GM19324 (cell line): ENCODE results near the gene DTX4.
A peak's percentile ranks its signal among the peaks of the same experiment; 100 is the strongest.

Source experiments
- ATAC-seq: cut with Tn5 transposase; IDR thresholded peaks from one replicate; pipeline ENCODE4 v1.9.1; 2021; ENCODE audit warnings: mild to moderate bottlenecking, moderate library complexity; ENCODE audit not compliant: unreplicated experiment, low FRiP score

The DTX4 gene

DNA sequence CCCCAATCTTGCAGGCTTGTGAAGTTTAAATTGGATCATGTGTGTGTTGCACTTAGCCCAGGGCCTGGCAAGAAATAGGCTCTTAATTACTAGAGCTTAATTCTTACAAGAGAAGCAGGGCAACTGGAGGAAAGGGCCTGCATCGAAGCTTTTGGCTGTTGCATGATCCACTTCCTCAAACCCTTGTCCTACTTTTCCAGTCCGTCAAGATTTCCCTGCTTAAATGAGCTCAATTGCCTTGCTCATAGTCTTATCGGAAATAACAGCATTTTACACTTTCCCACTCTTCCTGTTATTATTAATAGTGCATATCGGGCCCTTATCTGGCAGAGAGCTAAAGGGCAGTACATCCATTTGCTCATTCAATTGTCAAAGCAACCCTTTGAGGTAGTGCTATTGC lies 18.1 kb downstream of the DTX4 start:
- ATAC-seq, result no peak

- no peak for ATAC-seq
These were observed 19.2 kb downstream of the DTX4 start for GRCh38 chr11:59191095-59191494.

DNA sequence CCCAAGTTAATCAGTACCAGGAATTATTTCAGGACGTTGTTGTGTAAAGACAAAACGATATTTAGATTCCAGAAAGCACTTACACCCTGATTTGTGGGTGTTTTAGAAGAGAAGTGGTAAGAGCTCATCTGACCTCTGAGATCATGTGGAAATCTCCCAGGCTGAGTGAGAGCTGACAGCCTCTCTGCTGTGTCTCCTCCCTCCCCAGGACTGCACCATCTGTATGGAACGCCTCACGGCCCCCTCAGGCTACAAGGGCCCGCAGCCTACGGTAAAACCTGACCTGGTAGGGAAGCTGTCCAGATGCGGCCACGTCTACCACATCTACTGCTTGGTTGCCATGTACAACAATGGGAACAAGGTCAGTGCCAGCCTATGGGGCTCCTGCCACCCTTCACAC lies 20.0 kb downstream of the DTX4 start:
- ATAC-seq, result no peak

- no peak for ATAC-seq
These were observed 20.6 kb downstream of the DTX4 start for GRCh38 chr11:59192446-59193020.

- ATAC-seq, result no peak
These were observed 21.7 kb downstream of the DTX4 start for GRCh38 chr11:59193587-59194130.

- ATAC-seq, result no peak
These were observed 23.7 kb downstream of the DTX4 start for GRCh38 chr11:59195586-59195985.

GRCh38 chr11:59196777-59197176 lies 24.8 kb downstream of the DTX4 start:
- no peak for ATAC-seq

DNA sequence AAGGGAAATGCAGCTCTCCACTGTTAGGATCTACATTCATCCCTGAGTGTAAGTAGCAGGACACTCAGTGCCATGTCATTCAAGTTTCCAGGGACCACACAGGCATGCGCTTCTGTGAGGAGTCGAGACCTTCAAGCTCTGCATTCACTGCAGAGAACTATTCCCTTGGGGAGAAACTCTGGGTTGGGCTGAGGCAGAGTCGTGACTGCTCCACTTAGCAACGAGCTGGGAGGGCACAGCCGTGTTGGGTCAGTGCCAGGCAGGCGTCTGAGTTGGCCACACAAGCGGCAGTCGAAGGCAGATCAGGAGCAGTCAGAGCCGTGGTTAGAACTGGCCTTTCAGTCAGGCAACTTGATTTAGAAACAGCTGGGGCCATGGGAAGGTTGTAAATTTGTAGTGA lies 26.1 kb downstream of the DTX4 start:
- ATAC-seq, result no peak

- no peak for ATAC-seq
These were observed 26.8 kb downstream of the DTX4 start for GRCh38 chr11:59198726-59199125.

DNA sequence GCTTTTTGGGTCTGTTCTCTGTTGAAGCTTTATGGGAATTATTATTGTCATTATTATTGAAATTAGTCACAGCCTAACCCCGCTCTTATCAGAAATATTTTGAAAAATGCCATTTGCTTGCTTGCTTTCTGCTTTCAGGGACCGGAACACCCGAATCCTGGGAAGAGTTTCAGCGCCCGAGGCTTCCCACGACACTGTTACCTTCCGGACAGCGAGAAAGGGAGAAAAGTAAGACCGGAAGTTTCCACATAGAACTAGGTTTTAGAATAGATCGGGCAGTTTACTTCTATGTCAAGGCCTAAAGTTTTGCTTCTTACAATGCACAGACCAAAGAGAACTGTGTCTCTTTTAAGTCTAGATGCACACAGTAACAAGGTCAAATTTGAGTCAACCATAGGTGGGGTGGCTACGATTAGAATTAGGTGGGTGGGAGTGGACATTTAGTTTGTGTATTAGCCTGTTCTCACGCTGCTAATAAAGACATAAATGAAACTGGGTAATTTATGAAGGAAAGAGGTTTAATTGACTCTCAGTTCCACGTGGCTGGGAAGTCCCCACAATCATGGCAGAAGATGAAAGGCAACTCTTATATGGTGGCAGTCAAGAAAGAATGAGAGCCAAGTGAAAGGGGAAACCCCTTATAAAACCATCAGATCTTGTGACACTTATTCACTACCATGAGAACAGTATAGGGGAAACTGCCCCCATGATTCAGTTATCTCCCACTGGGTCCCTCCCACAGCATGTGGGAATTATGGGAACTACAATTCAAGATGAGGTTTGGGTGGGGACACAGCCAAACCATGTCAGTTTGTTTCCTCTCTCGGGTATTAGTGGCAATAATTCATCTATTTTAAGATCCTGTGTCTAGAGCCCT lies 27.9 kb downstream of the DTX4 start:
- ATAC-seq, result no peak

DNA sequence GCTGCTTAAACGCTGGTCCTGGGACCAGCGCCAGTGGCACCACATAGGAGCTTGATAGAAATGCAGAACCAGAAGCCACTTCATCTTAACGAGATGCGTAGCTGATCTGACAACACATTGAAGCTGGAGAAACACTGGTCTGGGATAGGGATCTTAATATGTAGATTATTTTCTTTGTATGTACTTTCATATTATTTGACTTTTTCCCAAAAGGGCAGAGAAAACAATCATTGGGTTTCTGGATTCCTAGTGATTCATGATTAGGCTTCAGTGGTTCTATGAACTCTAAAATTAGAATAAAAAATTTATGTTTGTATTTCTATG lies 28.5 kb downstream of the DTX4 start:
- ATAC-seq, result no peak

- no peak for ATAC-seq
These were observed 29.4 kb downstream of the DTX4 start for GRCh38 chr11:59201353-59201752.

DNA sequence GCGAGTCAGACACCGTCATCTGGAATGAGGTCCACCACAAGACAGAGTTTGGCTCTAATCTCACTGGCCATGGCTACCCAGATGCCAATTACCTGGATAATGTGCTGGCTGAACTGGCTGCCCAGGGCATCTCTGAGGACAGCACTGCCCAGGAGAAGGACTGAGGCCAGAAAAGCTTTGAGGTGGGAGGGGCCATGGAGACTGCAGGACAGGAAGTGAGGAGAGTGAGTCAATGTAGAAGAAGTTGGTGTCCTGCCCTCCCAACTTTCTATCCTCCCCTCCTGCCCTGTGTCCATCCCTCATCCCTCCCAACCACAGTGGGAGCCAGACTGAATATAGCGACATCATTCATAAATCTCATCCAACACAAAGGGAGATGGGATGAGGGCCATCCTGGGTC lies 32.8 kb downstream of the DTX4 start:
- ATAC-seq, result no peak

DNA sequence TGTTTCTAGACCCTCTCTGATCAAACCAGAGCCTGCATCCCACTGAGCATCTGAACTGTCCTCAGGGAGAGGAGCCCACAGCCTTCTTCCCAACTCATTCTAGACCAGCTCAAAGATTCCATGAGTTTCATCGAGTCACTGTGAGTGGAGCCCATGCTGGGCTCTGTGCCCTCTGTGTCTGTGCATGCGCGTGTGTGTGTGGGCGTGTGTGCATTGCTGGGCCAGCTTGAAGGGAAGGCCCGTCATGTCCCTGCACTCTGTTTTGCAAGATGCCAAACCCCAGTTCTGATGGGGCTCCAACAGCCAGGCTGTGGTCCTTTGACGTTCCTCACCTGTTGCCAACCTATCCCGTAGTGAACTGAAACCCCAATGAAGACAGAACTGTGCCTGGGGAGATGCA lies 33.7 kb downstream of the DTX4 start:
- ATAC-seq, result no peak

DNA sequence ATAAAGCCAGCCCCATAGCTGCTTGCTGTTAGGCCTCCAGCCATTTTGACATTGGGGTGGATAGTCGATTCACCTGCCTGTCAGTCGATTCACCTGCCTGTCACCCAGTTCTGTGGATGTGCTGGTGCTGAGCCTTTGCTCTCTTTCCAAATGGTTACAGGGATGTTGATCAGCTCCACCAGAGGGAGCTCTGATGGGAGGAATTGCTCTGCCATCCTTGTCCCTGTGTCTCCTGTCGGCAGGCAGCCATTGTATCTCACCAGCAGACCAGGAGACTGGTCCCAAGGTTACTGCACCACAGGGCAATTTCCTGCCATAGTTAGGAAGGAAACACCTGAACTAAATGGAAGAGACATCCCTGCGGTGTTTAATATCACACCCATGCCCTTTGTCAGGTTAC lies 34.7 kb downstream of the DTX4 start:
- ATAC-seq, result no peak

DNA sequence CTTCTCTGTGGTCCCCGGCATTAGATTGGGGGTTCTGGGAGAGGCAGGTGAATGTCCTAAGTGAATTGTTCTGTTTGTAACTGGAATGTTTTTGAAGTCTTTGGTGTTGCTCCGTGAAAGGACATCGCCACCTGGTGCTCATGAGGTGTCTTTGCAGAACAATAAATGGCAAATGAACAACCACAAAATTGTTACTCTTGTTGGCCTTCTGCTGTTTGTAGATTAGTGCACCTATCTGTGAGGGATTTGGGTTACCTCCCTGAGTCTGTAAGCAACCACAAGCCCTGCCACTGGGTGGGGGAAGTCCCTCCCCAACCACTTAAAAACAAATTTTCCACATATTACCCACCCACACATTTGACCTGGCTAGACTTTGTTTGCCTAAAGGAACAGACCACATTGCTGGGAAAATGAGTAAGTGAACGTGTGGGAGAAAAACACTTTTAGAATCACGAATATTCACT lies 36.1 kb downstream of the DTX4 start:
- peak; percentile 59 for ATAC-seq

- ATAC-seq, result no peak
These were observed 37.0 kb downstream of the DTX4 start for GRCh38 chr11:59208956-59209355.

DNA sequence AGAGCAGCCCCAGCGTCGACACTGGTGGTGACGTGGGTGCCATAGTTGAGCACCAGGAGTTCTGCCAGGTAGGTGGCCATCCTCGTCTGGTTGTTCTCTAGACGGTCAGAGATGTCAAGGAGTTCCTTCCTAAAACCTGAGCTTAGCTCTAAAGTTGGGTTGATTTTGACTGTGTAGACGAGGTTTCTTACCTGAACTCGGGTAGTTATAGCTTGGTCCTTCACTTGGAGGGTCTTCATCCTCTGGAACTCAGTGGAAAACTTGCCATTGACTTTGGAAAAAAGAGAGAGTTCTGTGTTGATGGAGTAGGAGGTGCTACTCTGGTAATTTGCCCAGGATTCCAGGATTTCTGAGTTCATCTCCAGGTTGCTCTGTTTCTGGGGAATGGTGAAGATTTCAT lies 40.3 kb downstream of the DTX4 start:
- ATAC-seq, result no peak

- peak; percentile 29 for ATAC-seq
These were observed 41.1 kb downstream of the DTX4 start, which contains the start of gene MPEG1 for GRCh38 chr11:59212744-59213631. MPEG1 (minus strand) TSS chr11:59212927; CDS start chr11:59212865, 62 bp downstream.

GRCh38 chr11:59214141-59214893 lies 42.4 kb downstream of the DTX4 start:
- no peak for ATAC-seq
